HL-60/S4 treated with retinoic acid at 250 ng/mL for 4 days and 3 days (cell line): ENCODE measurements around the gene METTL25B.

Experiments used
- in situ Hi-C: fragments of 300-500 bp; cut with MboI; formaldehyde crosslinking; loops from 2 replicates; pipeline ENCODE4 v1.7.0; 2022; ENCODE audit warnings: low sequenced_read_pairs

The METTL25B gene

DNA sequence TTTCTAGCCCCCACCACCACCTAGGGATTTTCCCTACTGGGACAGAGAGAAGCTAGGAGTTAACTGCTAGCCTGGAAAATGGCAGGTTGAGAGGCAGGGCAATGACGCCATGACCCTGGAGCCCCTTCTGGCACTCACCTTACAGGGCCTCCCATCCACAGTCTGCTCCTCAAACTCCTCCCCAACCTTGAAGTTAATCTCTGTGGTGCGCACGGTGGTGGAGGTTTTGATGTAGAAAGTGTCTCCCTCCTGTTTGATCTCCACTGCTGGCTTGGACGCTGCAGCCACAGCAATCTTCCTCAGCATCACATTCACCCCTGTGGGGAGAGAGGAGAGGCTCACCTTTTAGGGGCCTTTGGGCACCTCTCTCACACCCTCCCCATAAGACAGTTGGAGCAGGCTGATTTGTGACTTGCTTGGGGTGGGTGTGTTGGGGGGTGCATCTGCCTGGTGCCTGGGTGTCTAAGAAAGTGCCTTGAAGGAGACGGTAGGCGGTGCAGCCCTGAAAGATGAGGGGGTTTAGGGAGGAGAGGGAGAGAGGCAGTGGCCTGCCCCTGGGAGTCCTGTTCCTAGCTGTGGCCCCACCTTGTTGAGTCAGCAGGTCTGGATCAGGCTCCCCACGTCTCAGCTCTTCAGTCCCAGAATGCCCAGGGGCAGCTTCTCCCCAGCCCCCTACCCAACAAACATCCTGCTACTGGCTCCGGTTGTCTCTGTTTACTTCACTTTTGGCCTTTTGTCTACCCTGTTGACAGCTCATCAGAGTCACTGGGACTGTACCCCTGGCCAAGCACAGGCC lies 27.3 kb upstream of the METTL25B start:
- in situ Hi-C loops: loop anchor here (25.0 kb wide), 1 partner anchor 186 kb away; the partner anchor contains the start of gene PEAR1

DNA sequence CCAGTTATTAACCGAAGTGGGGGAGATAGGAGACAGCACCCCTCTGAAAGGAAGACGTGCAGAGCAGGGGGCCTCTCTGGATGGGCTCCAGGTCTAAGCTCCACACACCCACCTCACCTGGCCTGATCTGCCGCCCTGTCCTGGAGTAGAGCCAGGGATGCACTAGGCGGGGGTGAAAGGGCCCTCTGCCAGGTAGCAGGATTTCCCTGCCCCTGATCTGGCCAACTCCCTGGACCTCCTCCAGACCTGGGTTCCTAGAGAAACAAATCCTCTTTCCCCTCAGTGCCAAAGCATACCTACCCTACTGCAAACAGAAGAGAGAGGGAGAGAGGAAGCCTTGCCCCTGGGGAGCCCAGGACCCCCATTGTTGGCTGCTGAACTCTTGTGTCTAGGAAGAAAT lies 24.9 kb upstream of the METTL25B start:
- in situ Hi-C loops: loop anchor here (25.0 kb wide), 1 partner anchor 184 kb away; the partner anchor contains the start of gene PEAR1

DNA sequence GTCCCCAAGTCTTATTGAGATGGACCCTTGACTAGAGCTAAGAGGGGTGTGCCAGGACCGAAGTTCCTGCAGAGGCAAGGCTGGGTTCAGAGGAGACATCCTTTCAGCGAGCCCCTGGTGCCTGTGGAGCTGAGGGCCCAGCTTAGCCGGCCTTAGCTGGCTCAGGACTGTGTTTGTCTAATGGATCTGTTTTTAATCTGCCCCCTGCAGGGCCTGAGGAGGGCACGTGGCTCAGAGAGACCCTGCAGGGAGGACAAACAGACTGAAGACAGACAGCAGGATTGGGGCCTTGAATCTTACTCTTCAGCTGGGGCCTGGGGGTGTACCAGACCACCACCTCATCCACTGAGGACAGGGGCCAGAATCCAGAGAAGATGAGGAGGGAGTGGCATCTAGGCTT lies 24.5 kb upstream of the METTL25B start:
- in situ Hi-C loops: loop anchor here (25.0 kb wide), 1 partner anchor 184 kb away; the partner anchor contains the start of gene PEAR1

DNA sequence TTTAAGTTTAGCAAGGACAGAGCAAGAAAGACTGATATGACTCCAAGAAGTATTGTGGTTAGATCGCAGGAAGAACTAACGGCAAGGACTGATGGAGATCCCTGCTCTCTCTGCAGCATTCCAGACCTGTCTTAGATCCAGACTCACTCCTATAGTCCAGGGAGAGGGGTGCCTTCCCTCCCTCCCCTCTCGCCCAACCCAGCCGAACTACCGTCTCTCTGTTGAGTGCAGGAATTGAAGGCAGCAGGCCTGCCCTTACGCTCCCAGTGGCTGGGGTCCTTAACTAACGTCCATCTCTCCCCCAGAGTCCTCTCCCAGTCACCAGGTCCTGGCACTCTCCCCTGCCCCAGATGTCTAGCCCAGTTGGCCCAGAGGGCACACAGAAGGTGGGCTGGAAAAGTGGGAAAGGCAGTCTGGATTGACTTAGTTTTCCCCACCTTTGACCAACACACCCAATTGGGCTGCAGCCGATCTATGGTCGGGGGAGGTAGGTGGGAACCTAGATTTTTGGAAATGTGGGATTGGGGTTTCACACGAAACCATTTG lies 24.0 kb upstream of the METTL25B start:
- in situ Hi-C loops: loop anchor here (25.0 kb wide), 1 partner anchor 183 kb away; the partner anchor contains the start of gene PEAR1

DNA sequence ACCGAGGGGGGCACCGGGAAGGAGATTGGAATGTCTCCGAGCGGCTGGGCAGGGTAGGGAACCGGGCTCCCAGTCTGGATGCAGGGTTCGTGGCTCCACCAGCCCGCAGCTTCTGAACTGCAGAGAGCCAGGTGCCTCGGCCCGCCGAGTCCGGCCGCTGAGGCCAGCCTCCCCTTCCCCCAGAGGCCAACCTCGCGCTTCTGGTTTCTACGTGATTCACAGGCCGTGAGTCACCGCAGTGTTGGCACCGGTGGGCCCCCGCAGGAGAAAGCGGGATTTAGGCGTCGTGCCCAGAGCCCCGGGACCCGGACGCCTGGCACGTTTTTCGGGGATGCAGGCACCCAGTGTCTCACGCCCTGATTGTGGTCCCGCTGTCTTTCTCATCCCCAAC lies 23.3 kb upstream of the METTL25B start:
- in situ Hi-C loops: loop anchor here (25.0 kb wide), 1 partner anchor 182 kb away; the partner anchor contains the start of gene PEAR1

DNA sequence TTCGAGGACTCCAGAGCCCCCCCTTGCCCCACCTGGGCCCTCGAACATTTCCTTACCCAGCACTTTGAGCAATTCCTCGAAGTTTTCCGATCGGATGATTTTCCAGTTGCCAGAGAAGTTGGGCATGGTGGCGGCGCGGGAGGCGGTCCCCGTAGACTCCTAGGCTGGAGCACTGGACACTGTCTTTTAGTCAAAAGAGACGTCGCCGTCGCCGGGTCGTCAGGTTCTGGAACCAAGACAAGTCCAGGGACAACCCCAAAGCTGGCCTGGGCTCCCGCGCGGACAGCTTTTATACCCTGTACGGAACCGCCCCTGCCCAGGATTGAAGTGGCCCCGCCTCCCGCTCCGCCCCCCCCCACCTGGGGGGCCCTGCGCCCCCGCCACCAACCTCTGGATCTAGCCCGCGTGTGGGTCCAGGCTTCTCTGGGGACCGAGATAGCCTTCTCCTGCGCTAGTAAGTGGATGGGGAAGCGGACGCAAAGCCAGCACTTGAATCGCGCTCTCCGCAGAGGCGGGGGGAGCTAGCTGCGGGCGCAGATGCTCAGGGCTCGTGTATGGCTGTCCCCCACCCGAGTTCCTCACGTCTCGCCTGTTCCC lies 22.9 kb upstream of the METTL25B start, which contains the start of gene CRABP2:
CRABP2 (minus strand) TSS at position 263 of the 597 bp plus-strand sequence; CDS start at position 126, 137 bp downstream.
- in situ Hi-C loops: loop anchor here (25.0 kb wide), 1 partner anchor 182 kb away; the partner anchor contains the start of gene PEAR1

DNA sequence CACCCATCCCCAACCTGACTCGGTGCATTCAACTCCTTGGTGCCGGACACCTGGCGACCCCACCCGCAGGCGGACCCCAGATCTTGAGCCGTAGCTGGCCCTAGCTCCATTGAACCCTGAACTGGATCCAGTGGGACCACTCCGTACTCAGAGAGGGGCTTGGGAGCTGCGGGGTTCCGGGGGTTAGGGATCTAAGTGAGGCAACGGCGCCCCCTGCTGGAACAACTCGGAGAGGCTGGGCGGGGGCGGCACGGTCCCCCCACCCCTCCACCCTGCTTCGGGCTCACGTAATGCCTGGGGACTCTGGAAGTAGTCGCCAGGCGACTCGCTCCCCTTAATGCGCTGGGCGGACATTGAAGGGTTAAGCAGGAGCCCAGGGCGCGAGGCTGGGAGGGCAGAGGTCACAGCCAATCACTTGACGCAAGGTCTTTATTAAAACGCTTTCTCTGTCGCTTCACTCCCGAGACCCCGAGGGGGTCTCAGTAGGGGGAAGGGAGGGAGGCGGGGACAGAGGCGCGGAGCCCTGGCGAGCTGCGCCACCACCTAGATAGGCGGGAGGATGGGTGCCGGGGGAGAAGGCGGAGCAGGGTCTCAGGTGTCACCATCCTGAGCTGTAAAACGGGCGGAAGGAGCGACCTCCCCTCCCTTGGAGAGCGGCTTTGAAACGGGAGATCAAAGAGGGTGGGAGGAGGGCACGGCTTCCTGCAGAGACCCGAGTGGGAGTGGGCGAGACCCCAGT lies 22.2 kb upstream of the METTL25B start:
- in situ Hi-C loops: loop anchor here (25.0 kb wide), 1 partner anchor 181 kb away; the partner anchor contains the start of gene PEAR1

DNA sequence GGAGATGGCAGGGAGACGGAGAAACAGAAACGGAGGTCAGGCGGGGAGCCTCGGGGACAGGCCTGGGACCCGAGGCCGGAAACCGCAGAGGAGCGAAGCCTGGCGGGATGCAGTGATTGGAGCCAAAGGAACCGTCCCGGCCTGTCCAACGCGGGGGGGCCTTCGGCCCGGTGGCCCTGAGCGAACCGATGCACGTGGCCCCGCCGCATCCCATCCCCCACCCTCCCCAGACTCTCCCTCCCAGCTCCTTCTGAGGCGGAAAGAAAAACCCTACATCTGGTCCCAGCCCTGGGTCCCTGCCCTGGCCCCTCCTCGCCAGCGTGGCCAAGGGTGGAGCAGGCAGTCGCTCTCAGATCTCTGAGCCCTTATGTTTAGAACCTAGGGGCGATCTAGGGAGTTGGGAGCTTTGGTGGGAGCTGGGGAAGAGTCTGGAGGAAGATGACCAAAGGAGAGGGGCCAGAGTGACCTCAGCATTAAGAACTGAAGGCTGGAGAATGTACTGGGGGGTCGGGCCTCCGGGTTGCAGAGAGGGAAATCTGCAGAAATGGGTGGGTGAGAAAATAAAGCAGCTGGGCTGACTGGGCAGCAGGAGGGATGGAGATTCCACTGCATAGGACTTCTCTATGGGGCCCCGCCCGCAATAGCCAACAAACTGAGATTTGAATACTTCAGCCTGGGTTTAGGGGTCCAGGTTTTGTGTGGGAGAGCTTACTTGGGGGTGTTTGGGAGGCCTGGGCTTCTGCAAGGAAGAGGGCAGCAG lies 21.4 kb upstream of the METTL25B start:
- in situ Hi-C loops: loop anchor here (25.0 kb wide), 1 partner anchor 180 kb away; the partner anchor contains the start of gene PEAR1

DNA sequence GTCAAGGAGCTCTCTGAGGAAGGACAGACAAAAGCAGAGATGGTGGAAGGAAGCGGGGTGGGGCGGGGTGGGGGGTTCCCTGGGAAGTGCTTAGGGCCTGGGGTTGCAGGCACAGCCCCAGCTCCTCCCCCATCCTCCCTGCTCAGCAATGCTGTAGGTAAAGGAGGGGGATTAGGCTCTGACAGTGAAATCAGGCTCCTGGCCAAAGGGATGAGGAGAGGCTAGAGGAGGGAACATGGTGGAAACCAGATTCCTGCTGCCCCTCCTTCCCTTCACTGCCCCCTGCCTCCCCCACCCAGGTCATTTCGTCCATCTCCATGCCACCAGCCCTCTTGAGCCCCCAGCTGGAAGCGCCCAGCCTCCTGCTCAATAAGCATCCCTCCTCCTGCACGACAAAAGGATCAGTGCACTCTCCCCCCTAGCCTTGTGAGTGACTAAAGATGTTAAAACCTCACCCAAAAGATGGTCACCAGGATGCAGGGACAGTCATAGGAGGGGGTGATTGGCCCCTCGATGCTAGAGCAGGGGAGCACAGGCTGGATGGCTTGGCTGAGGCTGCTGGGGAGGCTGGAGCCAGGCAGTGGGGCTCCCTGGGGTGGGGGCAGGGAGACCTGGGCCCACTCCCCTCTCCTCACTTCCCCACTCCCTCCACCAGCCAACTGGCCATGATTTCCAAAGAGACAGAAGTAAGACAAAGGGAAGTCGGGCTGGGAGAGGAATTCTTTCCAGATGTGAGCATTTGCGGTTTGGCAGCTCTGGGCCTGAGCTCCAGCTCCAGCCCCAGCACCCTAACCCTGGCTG lies 20.7 kb upstream of the METTL25B start:
- in situ Hi-C loops: loop anchor here (25.0 kb wide), 1 partner anchor 180 kb away; the partner anchor contains the start of gene PEAR1

DNA sequence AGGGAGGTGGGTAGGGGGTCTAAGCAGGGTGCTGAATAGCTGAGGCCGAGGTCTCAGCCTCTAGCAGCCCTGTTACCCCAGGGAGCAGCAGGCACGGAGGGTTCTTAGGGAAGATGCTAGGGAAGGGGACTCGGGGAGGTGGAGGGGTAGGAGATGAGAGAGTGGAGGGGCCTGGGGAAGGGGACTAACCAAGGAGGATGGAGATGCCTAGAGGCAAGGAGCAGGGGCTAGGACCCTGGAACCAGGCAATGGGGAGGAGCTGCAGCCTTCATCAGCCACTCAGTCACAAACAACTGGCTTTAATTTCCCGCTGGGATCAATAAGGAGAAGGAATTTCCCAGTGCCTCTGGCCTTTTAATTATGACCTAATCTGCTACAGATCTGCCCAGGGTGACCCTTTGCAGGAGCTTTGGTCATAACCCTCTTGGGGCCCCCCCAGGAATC lies 20.0 kb upstream of the METTL25B start:
- in situ Hi-C loops: loop anchor here (25.0 kb wide), 1 partner anchor 179 kb away; the partner anchor contains the start of gene PEAR1

DNA sequence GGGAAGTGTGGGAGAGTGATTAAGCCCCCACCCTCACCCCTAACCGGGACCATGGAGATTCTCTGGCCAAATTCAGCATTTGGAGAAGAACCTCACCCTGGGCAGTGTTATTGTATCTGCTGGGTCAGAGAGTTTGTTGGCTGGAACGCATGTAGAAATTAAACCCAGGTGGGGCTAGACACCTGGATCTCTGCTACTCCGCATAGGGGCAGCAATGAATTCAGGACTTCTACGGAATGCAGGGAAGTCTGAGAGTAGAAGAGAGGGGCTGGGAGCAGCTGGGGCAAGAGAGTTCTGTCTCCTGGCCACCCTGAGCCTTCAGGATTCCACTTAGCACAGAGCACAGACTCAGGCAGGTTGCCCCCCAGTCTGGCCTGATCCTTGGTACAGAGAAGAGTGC lies 19.2 kb upstream of the METTL25B start:
- in situ Hi-C loops: loop anchor here (25.0 kb wide), 1 partner anchor 178 kb away; the partner anchor contains the start of gene PEAR1

DNA sequence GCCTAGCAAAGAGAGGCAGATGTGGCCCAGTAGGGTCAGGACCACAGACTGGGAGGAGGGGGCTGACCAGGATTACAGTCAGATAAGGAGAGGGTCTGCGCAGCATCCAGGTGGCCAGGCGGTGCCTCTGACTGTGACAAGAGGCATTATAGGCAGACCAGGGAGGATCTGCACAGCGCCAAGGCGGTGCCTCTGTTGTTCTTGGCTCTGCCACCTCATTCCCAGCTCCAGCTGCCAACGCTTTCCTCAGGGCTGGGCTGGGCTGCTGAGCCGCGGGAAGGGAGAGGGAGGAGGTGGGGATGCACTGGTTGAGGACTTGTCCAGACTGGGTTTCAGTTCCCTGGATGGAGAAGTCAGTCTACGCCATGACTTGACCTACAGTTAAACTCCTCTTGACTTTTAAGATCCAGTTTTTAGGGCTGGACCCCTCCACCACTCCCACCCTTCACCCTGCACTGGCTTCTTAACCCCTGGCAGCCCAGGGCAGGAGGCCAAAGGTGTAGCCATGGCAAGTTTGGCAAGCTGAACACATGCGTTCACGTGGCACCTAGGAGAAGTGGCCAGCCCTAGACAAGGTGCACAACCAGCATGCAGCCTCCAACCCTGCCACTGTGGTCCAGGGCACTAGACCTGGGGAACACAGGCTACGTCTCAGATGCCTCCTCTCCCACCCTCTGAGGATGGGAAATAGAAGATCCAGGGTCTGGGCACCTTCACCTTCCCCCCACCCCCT lies 18.3 kb upstream of the METTL25B start:
- in situ Hi-C loops: loop anchor here (25.0 kb wide), 1 partner anchor 177 kb away; the partner anchor contains the start of gene PEAR1

DNA sequence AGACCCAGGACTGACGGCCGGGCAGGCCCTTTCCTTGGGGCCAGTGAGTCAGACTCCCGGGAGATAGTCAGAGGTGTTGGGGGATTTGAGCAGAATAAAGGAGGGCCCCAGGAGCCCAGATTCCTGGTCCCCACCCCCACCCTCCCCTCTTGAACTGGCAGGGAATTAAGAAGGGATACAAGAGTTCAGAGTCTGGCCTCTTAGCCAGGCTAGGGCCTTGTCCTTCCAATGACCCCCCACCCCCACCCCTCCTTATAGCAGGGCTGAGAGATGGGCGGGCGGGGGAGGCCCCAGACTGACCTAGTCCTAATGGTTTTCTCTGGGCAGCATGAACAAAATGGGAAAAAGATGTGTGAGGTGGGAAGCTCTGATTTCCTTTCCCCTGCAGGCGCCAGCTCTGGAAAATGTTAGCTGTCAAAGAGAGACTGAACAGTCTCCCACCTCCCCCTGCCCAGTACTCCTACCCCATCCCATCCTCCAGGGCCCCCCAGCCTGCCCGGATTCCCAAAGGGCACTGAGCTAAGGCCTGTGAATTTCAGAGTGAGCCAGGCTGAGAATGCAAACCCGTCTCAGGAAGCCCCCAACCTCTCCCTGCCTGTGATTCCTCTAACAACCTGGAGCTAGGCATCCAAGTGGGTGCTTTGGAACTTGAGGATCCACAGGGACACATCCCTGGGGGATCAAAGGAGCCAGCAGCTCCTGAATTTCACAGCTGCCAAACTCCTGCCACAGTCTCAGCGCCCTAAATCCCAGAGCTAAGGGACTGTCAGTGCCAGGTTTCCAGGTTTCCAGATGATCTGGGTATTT lies 17.1 kb upstream of the METTL25B start:
- in situ Hi-C loops: loop anchor here (25.0 kb wide), 1 partner anchor 176 kb away; the partner anchor contains the start of gene PEAR1

DNA sequence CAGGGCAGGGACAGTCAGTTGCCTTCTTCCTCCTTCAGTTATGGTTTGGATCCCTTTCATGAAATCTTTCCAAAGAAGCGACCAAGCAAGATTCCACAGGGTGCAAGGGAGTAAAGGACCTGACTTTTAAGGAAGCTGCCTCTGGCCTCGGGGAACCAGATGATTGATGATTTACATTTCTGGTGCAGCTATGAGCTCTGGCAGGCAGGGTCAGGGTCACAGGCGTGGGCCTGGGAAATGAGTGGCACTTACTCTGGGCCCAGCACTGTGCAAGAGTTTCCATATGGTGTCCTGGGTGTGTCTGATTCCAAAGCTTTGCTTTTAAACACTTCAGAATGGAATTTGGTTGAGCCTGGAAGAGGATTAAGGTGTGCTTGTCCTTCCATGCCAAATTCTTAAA lies 15.6 kb upstream of the METTL25B start:
- in situ Hi-C loops: loop anchor here (25.0 kb wide), 1 partner anchor 175 kb away; the partner anchor contains the start of gene PEAR1

DNA sequence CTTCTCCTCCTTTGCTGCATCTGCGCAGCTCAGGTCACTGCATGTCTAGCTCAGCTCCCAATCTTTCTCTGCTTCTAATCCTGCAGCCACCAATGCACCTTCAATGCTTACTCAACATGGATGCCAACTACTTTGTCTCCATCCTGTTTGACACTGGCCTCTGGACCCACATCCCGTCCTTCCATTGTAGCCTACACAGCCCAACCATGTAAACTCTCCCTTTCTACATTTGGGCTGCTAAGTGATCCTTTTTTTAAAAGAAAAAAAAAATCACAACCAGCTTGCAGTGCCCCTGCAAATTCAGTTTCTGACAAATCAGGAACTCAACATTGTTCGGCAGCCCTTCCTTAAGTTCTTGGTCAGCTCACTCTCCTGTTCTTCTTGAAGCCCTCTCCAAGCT lies 13.4 kb upstream of the METTL25B start:
- in situ Hi-C loops: loop anchor here (25.0 kb wide), 1 partner anchor 172 kb away; the partner anchor contains the start of gene PEAR1

DNA sequence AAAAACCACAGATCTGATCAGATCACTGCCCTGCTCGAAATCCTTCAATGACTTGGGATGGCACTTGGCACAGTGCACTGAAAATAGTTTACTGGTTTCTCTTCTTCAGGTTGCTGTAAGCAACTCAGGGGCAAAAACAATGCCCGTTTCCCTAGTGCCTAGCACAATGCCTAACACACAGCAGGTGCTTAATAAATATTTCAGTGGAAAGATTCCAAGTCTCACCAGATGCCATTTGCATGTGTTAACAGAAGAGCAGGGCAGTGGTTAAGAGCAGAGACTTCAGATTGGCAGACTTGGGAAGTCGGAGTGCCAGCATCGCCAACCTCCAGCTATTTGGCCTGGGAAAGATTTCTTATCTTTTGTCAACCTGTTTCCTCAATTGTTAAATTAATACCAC lies 10.9 kb upstream of the METTL25B start:
- in situ Hi-C loops: loop anchor here (25.0 kb wide), 1 partner anchor 170 kb away; the partner anchor contains the start of gene PEAR1

DNA sequence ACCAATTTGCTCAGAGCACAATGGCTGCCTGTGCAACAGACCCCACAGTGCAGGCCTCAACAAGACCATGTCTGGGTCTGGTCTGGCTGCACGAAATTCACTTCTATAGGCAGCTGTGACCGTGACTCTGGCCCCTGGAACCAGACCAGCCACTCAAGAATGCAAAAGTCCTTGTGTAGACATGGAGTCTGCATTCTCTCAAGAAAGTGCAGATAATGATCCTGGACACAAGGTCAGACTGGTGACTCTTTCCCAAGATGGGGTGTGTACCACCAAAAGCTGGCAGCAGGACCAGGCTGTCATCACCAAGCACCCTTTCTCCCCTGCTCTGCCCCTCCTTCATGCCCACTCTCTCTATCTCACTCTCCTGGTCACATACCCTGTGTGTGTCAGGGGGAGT lies 7.1 kb upstream of the METTL25B start:
- in situ Hi-C loops: loop anchor here (25.0 kb wide), 1 partner anchor 166 kb away; the partner anchor contains the start of gene PEAR1
